DND-41 (cell line): ENCODE results near the gene MOB3C.
"Not testable (repeated sequence)": the region's sequence is repeated elsewhere in the genome, so short reads cannot be mapped to it uniquely, and the experiment has no call there.

Source experiments
- ATAC-seq: fragments of 200-7000 bp; cut with Tn5 transposase; 3 replicates; pipeline ENCODE4 v1.9.1; 2021; ENCODE audit warnings: low read depth; ENCODE audit not compliant: insufficient read depth
- DNase-seq: peaks from one replicate; pipeline ENCODE4 v3.0.0-alpha.2; 2020
- H2AFZ ChIP-seq: 2 replicates; pipeline ENCODE4 v1.6.0; 2012; ENCODE audit warnings: low read depth, low read length
- H3K27ac ChIP-seq: 2 replicates; pipeline ENCODE4 v1.5.1; 2012; ENCODE audit warnings: low read length, inconsistent platforms
- H3K27me3 ChIP-seq: fragments of 200-600 bp; sonication (generic); 2 replicates; pipeline ENCODE4 v1.6.0; 2012; ENCODE audit warnings: low read length, mild to moderate bottlenecking, inconsistent platforms; ENCODE audit not compliant: insufficient read depth, poor library complexity
- H3K36me3 ChIP-seq: 2 replicates; pipeline ENCODE4 v1.5.1; 2012; ENCODE audit warnings: low read length, inconsistent platforms; ENCODE audit not compliant: insufficient read depth
- H3K4me1 ChIP-seq: 2 replicates; pipeline ENCODE4 v1.5.1; 2012; ENCODE audit warnings: mild to moderate bottlenecking, low read length; ENCODE audit not compliant: insufficient read depth
- H3K4me2 ChIP-seq: 2 replicates; pipeline ENCODE4 v1.6.0; 2012; ENCODE audit warnings: mild to moderate bottlenecking, moderate library complexity, low read length, inconsistent platforms; ENCODE audit not compliant: insufficient read depth
- H3K4me3 ChIP-seq, 2 experiments: fragments of 200-600 bp in 1 of 2; shearing (Covaris generic) in 1 of 2; 2 replicates each; pipeline ENCODE4 v1.5.1; 2012 to 2016; ENCODE audit warnings: inconsistent platforms in 2 of 2, low read length in 2 of 2, mild to moderate bottlenecking in 2 of 2, low read depth in 1 of 2, moderate library complexity in 1 of 2
- H3K79me2 ChIP-seq: 2 replicates; pipeline ENCODE4 v1.6.0; 2012; ENCODE audit warnings: low read length, inconsistent platforms; ENCODE audit not compliant: insufficient read depth
- H3K9ac ChIP-seq: 2 replicates; pipeline ENCODE4 v1.6.0; 2012; ENCODE audit warnings: low read depth, mild to moderate bottlenecking, inconsistent platforms, low read length, moderate library complexity
- H3K9me3 ChIP-seq: 2 replicates; pipeline ENCODE4 v1.5.1; 2012; ENCODE audit warnings: low read length, moderate library complexity, mild to moderate bottlenecking, inconsistent platforms; ENCODE audit not compliant: insufficient read depth, severe bottlenecking
- H4K20me1 ChIP-seq: 2 replicates; pipeline ENCODE4 v1.6.0; 2012; ENCODE audit warnings: low read length; ENCODE audit not compliant: insufficient read depth
- CTCF ChIP-seq: IDR thresholded peaks from 2 replicates; pipeline ENCODE4 v1.5.1; 2012; ENCODE audit warnings: borderline replicate concordance, low read length, moderate library complexity, mild to moderate bottlenecking; ENCODE audit not compliant: poor library complexity, severe bottlenecking; ENCODE audit errors: extremely low read depth
- EZH2 ChIP-seq: IDR thresholded peaks from 3 replicates; pipeline ENCODE4 v1.6.1; 2012; ENCODE audit warnings: borderline replicate concordance, low read depth, mild to moderate bottlenecking, moderate library complexity, low read length, inconsistent platforms; ENCODE audit not compliant: severe bottlenecking

MOB3C gene

DNA sequence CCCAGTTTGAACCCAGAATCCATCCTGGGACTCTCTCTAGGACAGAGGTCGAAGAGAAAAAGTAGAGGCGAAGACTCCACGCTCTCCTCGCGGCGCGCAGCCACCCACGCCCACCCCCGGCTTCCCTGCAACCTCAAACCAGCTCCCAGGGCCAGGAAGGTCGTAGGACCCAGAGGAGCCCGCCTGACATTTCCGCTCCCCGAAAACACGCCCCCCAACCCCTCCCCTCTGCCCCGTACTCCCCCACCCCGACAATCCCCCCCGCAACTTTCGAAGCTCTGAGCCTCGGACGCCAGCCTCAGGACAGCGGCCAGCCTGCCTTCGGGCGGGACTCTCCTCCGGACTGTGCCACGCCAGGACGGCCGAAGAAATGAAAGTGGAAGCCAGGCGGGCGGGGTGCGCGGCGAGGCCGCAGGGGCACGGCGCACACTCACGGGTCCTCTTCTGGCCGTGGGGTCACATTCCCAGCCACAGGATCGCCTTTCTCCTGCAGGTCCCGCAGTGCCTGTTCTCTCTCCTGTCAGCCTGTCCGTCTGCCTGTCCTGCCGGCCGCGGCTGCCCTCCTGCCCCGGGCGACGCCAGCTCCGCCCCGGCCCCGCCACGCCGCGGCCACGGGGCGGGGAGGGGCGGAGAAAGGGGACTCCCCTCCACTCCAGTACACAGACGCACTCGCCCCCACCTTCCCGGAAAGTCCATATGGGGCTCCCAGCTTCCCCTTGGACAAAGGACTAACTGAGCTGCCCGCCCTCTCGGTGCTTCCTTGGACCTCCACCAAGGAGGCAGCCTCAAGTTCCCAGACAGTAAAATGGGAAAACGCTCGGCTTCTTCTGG, at the start of gene MOB3C:
Gene MOB3C, minus strand, starts transcription at position 535 of the 831 bp plus-strand sequence. CDS start 3,490 bp downstream, outside the sequence.
- peak; percentile 77 for DNase-seq

DNA sequence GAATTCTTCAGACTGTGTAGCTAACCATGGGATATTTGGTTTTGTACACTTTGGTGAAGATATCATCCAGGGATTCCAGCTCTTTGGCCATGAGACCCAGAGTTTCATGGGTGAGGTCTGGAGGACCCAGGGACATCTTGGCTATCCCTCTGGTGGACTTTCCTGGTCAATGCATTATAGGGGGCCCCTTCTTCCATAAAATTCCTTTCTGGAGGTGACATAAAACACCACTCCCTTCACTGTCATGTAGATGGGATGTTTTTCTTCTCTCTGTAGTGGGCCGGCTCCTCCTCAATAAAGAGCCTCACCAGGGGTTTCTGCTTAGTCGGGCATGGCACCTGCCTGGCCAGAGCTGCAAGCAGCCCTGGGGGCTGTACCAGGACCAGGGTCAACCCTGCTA, 49.4 kb upstream of the MOB3C start:
- no peak for TF ChIP-seq CTCF
- no peak for TF ChIP-seq EZH2
- H3K27ac ChIP-seq, result no peak overlapping the region
- peaks cover 17% of the 10 kb centered on the region for H3K4me1 ChIP-seq
- H4K20me1 ChIP-seq, result no peaks in the 10 kb centered on the region
- ATAC-seq (no peak), DNase-seq (no peak)
- H3K9me3 ChIP-seq, result no peaks in the 10 kb centered on the region
- H3K9ac ChIP-seq, result no peak overlapping the region
- no peak overlapping the region for H2AFZ ChIP-seq
- peaks cover 11% of the 10 kb centered on the region for H3K36me3 ChIP-seq
- peaks cover 11% of the 10 kb centered on the region for H3K79me2 ChIP-seq
- no peaks in the 10 kb centered on the region for H3K27me3 ChIP-seq
- no peak overlapping the region for H3K4me2 ChIP-seq
- no peak overlapping the region for H3K4me3 ChIP-seq

More for the DNA sequence above, at the start of gene MOB3C:
- H3K4me1 ChIP-seq, result peaks cover 20% of the 10 kb centered on the region
- peak; percentile 47 for TF ChIP-seq EZH2
- no peak for TF ChIP-seq CTCF
- peak within 1 kb of the TSS; percentile 65 for H3K9ac ChIP-seq
- H3K4me3 ChIP-seq, result peak within 1 kb of the TSS; percentile 47 to 78
- peak within 1 kb of the TSS; percentile 71 for H3K27ac ChIP-seq
- peak; percentile 86 for ATAC-seq
- no peaks in the 10 kb centered on the region for H3K9me3 ChIP-seq
- H3K4me2 ChIP-seq, result peak within 1 kb of the TSS; percentile 96
- H2AFZ ChIP-seq, result peak within 1 kb of the TSS; percentile 92
- H3K27me3 ChIP-seq, result peaks cover 4% of the 10 kb centered on the region
- no peaks in the 10 kb centered on the region for H4K20me1 ChIP-seq
- H3K79me2 ChIP-seq, result no peaks in the 10 kb centered on the region
- no peaks in the 10 kb centered on the region for H3K36me3 ChIP-seq

DNA sequence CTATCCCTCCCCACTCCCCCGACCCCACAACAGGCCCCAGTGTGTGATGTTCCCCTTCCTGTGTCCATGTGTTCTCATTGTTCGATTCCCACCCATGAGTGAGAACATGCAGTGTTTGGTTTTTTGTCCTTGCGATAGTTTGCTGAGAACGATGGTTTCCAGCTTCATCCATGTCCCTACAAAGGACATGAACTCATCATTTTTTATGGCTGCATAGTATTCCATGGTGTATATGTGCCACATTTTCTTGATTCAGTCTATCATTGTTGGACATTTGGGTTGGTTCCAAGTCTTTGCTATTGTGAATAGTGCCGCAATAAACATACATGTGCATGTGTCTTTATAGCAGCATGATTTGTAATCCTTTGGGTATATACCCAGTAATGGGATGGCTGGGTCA, 46.3 kb upstream of the MOB3C start:
- H3K4me2 ChIP-seq, H3K9ac ChIP-seq, H2AFZ ChIP-seq, H3K4me3 ChIP-seq, H3K9me3 ChIP-seq, H3K27ac ChIP-seq, H3K27me3 ChIP-seq, ATAC-seq, H4K20me1 ChIP-seq, DNase-seq: not testable (repeated sequence)
- peaks cover 11% of the 10 kb centered on the region for H3K36me3 ChIP-seq
- H3K79me2 ChIP-seq, result peaks cover 10% of the 10 kb centered on the region
- peaks cover 12% of the 10 kb centered on the region for H3K4me1 ChIP-seq

GRCh38 chr1:46660116-46660515, 43.5 kb upstream of the MOB3C start:
- H3K36me3 ChIP-seq, result peaks cover 19% of the 10 kb centered on the region
- H3K9me3 ChIP-seq, H3K4me3 ChIP-seq, DNase-seq, ATAC-seq, H3K79me2 ChIP-seq, H2AFZ ChIP-seq, H3K27ac ChIP-seq, H4K20me1 ChIP-seq, H3K4me2 ChIP-seq, H3K9ac ChIP-seq, H3K27me3 ChIP-seq, H3K4me1 ChIP-seq: not testable (repeated sequence)
